NCI-H460 (cell line): ENCODE results near the gene MICOS13. TPM values are rescaled to one million over a fixed set of nuclear protein-coding genes. Genes with fewer than 3 reads are reported as not detected.
"Not testable (repeated sequence)": the region's sequence is repeated elsewhere in the genome, so short reads cannot be mapped to it uniquely, and the experiment has no call there.

Experiments
- DNase-seq: peaks from one replicate; pipeline ENCODE4 v3.0.0-alpha.2; 2016; ENCODE audit warnings: low read depth; ENCODE audit errors: extremely low read depth
- total RNA-seq: library from RNA; depleted of rRNA; stranded (reverse); fragments of >200 nt; shearing (Covaris generic); gene quantifications from 2 replicates; pipeline ENCODE4 v1.2.3, GENCODE V29; 2014

MICOS13 gene
- total RNA-seq, 1 experiment from 2014 or later: 31.4 TPM

DNA sequence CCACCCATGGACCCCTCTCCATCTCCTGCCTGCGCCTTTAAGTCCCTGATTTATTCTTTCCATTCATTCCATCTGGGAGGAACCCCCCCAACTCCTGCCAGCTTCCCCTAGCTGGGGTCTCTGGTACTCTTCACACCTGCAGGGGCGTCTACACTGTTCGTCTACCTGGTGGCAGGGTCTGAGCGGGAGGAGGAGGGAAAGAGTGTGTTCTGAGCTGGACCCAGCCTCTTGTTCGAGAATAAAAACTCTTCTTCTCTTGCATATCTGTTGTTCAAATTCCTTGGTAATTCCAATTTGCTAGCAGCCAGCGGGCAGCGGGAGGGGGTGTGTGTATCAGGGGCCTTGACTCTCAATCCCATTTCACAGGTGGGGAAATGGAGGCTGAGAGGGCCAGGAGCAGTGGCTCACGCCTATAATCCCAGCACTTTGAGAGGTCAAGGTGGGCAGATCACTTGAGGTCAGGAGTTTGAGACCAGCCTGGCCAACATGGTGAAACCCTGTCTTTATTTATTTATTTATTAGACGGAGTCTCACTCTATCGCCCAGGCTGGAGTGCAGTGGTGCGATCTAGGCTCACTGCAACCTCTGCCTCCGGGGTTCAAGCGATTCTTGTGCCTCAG lies 8.1 kb upstream of the MICOS13 start:
- DNase-seq: not testable (repeated sequence)

DNA sequence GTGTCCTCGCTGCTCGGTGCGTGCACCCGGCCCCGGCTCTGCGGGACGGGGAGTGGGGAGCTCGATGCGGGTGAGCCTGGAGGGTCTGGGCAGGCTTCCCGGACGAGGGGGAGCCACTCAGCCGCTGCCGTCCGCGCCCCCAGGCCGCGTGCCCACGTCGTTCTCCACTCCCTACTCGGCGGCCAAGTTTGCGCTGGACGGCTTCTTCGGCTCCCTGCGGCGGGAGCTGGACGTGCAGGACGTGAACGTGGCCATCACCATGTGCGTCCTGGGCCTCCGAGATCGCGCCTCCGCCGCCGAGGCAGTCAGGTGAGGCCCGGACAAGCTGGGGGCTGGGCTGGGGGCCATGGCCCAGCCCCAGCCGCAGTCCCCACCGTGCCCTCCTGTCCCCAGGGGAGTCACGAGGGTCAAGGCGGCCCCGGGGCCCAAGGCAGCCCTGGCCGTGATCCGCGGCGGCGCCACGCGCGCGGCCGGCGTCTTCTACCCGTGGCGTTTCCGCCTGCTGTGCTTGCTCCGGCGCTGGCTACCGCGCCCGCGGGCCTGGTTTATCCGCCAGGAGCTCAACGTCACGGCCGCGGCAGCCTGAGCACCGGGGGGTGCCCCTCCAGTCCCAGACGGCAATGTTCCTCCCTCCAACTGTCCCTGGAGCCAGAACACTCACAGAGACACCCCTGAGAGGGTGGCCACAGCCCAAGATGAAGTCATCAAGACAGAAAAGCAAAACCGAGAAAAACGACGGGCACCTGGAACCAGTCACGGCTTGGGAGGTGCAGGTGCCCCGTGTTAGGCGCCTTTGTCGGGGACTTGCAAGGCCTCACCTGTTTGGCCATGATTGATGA lies 7.3 kb upstream of the MICOS13 start:
- DNase-seq: no peak

DNA sequence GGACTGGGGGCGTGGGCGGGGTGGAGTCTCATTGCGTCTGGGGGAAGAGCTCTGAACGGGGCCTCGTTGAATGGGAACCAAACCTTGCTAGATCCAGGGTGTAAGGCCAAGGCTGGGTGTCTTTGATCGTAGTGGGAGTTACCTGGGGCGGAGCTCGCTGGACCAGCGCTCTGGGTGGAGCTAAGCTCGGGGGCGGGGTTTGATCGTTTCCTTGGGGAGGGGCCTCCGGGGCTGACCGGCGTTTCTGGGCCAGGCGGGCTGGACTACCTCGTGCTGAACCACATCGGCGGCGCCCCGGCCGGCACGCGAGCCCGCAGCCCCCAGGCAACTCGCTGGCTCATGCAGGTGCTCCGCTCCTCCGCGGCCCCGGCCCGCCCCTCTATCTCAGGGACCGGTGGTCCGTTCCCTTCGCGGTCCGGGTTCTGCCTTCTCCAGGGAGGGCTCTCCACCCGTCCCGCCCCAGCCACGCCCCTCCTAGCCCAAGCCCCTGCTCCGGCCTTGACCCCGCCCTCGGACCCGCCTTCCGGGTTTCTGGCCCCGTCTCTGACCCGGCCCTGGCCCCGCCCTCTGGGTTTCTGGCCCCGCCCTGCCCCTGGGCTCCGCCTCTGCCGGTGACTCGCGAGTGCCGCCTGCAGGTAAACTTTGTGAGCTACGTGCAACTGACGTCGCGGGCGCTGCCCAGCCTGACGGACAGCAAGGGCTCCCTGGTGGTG lies 6.5 kb upstream of the MICOS13 start:
- DNase-seq: peak; percentile 92

DNA sequence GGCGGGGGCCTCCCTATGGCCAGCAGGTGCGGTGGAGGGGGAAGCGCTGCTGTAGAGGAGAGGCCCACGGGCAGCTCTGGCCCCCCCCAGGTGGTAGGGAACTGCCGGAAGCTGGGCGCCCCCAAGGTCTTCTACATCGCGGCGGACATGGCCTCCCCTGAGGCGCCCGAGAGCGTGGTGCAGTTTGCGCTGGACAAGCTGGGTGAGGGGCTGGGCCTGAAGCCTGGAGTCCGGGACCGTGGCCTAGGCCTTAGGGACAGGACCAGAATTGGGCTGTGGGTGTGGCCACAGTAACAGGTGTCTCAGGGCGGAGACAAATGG lies 6.0 kb upstream of the MICOS13 start:
- no peak for DNase-seq

DNA sequence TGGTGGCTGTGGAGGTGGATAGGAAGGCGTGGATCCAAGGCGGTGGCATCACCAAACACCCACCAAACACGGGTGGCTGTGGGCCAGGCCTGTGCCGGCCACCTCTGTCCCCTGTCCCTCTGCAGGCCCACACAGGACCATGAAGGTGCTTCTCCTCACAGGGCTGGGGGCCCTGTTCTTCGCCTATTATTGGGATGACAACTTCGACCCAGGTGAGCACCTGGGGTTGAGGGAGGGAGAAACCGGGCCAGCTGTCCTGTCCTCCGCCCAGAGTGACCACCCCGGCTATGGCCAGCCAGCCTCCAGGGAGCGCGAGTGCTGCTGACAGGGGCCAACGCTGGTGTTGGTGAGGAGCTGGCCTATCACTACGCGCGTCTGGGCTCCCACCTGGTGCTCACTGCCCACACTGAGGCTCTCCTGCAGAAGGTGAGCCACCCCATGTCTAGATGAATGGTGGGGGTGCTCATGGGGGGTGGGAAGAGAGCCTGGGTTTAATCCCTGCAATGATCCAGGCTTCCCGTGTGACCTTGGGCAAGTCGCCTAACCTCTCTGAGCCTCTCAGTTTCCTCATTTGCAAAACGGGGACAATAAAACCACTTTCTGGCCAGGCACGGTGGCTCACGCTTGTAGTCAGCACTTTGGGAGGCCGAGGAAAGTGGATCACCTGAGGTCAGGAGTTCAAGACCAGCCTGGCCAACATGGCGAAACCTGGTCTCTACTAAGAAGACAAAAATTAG lies 4.5 kb upstream of the MICOS13 start:
- no peak for DNase-seq

DNA sequence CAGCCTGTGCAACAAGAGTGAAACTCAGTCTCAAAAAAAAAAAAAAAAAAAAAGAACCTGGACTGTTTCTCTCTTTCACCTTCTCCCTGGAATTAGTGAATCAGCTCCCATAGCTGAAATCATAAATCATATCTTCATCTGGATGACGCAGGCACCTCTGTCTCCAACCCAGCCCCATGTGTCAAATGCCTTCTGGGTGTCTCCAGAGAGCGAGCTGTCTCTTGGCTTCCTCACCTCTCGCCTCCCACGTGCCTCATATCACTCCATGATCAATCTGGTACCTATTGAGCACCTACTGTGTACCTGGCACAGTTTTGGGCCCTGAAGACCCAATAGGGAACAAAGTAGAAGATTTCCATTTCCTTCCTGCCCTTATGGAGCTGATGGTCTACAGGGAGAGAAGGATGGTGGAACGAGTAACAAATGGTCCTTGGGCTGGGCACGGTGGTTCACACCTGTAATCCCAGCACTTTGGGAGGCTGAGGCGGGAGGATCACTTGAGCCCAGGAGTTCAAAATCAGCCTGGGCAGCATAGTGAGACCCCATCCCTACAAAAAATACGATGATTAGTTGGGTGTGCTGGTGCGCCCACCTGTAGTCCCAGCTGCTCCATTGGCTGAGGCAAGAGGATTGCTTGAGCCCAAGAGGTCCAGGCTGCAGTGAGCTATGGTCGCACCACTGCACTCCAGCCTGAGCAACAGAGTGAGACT lies 3.0 kb upstream of the MICOS13 start:
- no peak for DNase-seq

DNA sequence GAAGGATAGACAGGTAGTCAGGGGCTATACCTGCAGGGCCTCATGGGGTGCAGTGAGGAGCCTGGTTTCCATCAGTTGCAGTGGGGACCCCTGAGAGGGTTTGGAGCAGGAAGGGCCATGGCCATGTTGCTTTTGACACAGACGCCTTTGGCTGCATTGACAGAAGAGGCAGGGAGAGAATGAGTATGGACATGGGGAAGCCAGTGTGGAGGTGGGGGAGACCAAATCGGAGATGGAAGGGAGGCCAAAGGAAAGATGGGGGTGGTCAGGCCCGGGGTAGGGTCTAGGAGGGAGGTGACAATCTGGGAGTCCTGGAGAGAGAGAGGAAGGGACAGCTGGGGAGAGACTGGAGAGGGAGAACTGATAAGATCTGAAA lies 1.8 kb upstream of the MICOS13 start:
- no peak for DNase-seq

DNA sequence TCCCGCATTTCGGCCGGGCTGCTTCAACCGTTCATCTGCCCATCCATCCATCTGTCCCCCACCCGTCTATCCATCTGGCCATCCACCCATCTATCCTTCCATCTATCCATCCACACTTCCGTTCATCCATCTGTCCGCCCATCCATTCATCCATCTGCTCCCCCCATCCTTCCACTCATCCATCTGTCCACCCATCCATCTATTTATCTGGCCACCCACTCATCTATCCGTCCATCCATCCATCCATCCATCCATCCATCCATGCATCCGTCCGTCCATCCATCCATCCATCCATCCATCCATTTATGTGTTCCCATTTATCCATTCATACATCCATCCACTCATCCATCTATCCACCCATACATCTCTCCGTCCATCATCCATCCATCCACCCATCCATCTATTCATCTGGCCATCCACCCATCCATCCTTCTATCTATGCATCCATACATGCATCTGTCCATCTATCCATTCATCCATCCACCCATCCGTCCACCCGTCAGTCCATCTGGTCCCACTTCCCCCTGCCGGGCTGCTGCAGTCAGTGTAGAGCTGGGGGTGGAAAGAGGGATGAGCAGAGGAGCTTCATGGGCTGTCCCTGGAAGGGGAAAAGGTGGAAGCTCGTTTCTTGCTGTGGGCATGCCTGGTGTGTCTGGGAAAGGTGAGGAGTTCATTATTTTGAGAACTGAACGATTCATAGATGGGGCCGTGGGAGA lies 1.2 kb upstream of the MICOS13 start:
- no peak for DNase-seq

DNA sequence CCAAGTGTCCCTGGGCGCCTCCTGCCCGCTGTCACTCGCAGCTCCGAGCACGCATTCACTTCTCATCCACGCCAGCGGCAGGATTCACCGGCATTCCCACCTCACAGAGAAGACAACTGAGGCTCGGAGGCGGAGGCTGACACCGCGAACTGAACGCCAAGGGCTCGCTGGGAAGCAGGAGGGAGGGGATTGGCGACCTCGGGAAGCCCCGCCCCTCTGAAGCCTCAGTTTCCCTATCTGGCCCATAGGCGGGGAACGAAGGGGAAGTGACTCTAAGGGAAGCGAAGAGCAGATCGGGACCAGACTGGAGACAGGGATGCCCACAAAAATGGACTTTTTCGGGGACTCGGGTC lies 256 bp downstream of the MICOS13 start:
- no peak for DNase-seq

DNA sequence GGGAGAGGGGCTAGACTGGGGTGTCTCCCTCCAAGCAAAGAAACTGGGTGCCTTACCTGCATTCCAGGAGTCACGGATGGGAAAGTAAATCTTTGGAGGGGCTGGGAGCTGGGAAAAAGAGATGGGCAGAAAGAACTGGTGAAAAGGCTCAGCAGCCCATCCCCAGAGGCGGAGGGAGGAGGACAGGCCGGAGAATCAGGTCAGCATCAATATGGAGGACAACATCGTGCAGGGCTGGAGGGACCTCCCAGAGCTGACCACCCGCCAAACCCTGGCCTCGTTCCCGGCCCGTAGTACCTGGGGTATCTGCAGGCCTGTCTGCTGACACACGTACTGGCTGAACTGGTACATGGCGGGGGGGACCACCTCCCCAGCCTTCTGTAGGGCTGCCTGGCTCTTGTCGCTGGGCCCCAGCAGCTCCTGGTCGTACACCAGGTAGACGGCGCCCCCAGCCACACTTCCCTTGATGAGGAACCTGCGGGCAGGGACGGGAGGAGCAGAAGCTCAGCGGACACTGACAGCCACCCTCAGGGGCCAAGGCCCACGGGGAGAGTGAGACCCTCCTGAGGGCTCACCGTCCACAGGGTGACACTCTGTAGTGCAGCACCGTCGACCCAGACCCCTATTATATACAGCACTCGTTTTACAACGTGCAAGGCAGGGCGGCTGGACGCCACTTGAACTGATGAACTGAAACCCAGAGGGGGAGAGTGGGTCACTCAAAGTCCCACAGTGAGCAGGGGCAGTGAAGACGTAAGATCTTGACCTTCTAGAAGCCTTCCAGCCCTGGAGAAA lies 830 bp downstream of the MICOS13 start:
- DNase-seq: no peak

DNA sequence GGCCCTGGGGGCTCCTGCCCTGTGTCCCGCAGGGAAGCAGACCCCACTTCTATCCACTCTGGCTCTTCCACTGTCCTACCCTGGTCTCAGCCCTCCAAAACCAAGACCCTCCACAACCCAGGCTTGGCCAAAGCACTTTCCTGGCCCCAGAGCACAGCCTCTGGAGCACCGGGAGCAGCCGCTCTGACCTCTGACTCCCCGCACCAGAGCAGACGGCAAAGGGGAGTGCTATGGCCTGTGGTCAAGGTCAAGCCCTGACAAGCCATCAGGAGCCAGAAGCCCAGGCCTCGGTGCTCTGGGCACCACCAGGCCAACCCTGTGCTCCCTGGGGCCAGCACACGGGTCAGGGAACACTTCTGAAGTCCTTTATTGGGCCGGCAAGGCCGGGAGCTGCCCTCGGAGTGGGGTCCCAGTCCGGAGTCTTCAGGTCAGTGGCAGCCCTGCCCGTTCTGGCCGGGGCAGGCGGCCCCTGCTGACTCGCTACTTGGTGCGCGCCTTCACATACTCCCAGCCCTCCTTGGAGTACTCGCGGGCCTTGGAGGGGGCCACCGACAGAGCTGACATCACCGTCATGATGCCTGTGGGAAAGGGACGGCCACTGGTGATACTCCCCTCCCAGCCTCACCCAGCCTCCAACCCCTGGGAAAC lies 2.1 kb downstream of the MICOS13 start:
- DNase-seq: no peak

DNA sequence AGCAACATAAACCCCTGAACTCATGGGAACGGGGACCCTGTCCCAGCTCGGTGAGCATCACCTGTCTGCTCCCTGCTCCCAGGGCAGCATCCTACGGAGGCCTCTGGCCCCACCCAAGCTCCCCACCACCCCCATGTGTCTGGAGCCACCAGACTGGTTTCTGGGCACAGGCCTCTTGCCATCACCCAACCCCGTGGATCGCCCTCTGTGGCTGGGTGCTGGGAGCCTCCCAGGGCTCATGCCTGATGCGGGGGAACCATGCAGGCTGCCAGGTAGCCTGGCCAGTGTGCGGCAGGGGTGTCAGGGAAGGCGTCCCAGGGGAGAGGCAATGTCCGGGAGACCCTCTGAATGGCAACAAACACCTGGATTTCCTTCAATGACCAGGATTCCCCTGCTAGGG lies 2.7 kb downstream of the MICOS13 start:
- no peak for DNase-seq

DNA sequence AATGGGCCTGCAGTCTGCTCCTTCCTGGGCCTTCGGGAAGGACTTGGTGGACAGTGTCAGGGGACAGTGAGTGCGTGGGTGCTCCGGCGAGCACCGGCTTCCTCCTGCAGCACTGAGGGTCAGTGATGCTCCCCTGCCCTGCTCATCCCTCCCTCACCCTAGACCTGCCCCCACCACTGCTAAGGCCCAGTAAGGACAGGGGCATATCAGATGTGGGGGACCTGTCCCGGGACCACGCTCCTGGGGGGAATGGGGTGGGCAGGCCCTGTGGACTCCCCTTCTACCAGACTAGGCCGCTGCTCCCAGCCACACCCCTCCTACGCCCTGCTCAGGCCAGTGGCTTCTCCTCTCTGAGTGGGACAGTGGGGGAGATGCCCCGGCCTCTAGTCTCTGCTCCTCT lies 3.2 kb downstream of the MICOS13 start:
- no peak for DNase-seq

DNA sequence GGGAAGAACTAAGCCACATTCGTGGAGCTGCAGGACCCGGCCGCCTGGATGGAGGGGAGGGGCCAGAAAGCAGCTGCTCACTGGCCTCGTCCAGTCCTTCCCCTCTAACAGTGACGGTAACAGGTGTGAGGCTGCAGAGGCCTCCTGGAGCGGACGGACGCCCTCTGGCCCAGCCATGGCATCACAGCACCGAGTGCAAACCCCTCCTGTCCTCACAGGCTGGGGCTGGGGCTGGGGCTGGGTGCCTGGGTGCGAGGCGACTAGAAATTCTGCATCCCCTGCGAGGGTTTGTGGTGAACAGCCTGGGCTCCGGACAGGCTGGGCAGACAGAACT lies 3.6 kb downstream of the MICOS13 start:
- no peak for DNase-seq

DNA sequence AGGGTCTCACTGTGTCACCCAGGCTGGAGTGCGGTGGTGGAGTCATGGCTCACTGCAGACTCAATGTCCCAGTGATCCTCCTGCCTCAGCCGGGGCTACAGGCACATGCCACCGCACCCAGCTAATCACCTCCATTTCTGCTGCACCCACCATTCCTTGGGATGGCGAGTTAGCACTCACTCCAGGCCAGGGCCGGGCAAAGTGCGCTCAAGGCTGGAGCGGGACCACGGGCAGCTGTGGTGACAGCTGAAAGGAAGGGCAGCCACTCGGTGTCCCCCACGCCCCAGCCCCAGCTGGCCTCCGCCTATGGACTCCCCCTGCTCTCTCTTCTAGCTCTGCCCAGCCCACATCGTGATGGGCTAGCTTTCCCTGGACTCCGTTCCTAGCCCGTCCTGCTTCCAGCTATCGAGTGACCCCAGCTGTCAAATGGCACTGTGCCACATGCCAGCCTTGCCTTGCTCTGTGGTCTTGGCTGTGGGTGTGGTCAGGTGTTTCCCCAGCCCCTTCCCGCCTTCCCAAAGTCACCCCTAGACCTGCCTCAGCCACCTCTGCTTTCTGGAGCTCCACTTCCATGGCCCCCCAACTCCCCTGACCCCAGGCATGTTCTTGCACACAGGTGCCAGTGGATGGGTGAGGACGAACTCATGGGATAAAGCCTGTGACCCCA lies 4.1 kb downstream of the MICOS13 start:
- no peak for DNase-seq

DNA sequence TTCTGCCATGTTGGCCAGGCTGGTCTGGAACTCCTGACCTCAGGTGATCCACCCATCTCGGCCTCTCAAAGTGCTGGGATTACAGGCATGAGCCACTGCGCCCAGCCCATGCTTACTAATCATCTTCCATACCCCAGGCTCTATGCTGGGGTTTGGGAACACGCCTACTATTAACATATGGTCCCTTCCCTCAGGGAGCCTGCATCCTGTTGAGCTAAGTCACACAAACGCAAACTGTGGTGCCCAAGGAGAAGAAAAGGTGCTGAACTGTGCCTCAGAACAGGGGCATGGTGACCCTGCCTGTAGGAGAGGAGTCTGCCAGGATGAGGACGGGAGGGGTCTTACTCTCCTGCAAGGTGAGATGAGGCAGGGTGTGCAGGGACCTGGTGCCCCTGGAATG lies 5.6 kb downstream of the MICOS13 start:
- no peak for DNase-seq

DNA sequence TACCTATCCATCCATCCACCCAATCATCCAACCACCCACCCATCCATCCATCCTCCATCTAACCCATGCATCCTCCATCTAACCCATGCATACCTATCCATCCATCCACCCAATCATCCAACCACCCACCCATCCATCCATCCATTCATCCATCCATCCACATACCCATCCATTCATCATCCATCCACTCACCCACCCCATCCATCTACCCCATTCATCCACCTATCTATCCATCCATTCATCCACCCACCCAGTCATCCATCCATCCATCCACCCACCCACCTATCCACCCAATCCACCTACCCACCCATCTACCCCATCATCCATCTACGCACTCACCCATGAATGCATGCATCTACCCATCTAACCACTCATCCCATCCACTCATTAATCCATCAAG lies 6.6 kb downstream of the MICOS13 start:
- no peak for DNase-seq

DNA sequence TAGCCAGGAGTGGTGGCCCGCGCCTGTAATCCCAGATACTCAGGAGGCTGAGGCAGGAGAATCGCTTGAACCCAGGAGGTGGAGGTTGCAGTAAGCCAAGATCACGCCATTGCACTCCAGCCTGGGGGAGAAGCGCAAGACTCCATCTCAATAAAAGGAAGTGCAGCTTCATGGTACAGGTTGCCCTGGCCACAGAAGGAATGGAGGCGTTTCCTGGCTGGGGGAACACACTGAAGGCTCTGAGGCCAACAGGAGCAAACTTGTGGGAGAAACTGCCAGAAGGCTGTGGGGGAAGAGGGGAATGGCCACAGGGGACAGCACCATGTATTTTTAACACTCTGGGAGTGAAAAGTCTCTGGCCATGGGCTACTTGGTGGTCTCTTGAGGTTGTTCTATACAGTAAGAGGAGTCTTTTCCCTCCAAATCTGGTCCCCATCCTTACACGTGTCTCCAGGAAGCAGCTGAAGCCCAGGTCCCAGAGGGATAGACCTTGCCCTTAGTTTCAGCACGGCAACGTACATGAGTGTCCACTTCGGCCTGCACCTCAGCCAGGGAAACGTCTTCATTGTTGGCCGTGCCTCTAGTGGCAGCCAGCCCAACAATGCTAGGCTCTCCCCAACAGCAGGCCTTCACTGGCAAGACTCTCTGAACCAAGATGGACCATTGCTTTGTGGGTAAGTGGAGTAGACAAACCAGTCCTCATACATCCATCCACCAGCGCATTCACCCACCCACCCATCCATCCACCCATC lies 7.4 kb downstream of the MICOS13 start:
- no peak for DNase-seq
